Mesodermal cell (in vitro differentiated cells): Measurements from ENCODE around the gene HMGCS2.

ENCODE experiments used
- H3K27ac ChIP-seq: 2 replicates; pipeline ENCODE4 v1.7.0; 2013; ENCODE audit warnings: mild to moderate bottlenecking, low read depth, low read length, moderate library complexity; ENCODE audit not compliant: severe bottlenecking
- H3K36me3 ChIP-seq: 2 replicates; pipeline ENCODE4 v1.7.1; 2013; ENCODE audit warnings: mild to moderate bottlenecking, low read length, moderate library complexity; ENCODE audit not compliant: control insufficient read depth, insufficient read depth
- H3K4me1 ChIP-seq: one replicate; pipeline ENCODE4 v1.7.1; 2013; ENCODE audit warnings: mild to moderate bottlenecking, low read length; ENCODE audit not compliant: insufficient read depth, control insufficient read depth, poor library complexity, severe bottlenecking
- H3K4me3 ChIP-seq: 2 replicates; pipeline ENCODE4 v1.7.0; 2013; ENCODE audit warnings: low read length, control low read depth, mild to moderate bottlenecking; ENCODE audit not compliant: insufficient read depth, poor library complexity, severe bottlenecking; ENCODE audit errors: extremely low read depth
- H3K9me3 ChIP-seq: 2 replicates; pipeline ENCODE4 v1.7.1; 2013; ENCODE audit warnings: mild to moderate bottlenecking, low read length, moderate library complexity; ENCODE audit not compliant: control insufficient read depth
- WGBS, 2 experiments: methylation state at CpG; one replicate each; pipeline ENCODE4 v1.1.5; 2013; ENCODE audit warnings: missing lambda C conversion rate in 2 of 2; ENCODE audit not compliant: insufficient coverage in 2 of 2; 5-methylcytosine and 5-hydroxymethylcytosine counted together

Gene HMGCS2

GRCh38 chr1:119805746-119806145 is 37.0 kb upstream of the HMGCS2 start:
- Histone ChIP-seq H3K4me1 (no peaks in the 10 kb centered on the region), H3K4me3 (no peak overlapping the region), H3K36me3 (no peaks in the 10 kb centered on the region), H3K9me3 (no peaks in the 10 kb centered on the region), H3K27ac (no peak overlapping the region)
- WGBS, 2 experiments: 92 to 93% methylated on average over 7 to 9 of the region's 13 CpGs

DNA sequence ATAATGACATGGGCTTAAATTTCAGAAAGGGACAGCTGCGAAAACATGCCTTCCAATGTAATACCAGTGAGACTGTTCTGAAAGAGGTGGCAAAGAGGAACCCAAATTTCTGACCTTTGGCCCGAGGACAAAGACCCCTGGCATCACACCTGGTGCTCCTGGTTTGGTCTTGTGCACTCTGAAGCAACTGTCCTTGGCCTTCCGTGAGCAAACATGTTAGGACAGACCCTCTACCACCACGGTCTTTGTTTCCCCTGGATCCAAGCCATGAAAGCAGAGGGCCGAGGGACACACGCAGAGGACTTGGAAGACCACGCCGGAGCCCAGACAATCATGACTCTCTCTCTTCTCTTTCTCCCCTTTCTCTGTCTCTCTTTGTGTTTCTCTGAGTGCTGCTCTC is 36.5 kb upstream of the HMGCS2 start:
- Histone ChIP-seq H3K4me1 (no peaks in the 10 kb centered on the region), H3K4me3 (no peak overlapping the region), H3K9me3 (no peaks in the 10 kb centered on the region), H3K36me3 (no peaks in the 10 kb centered on the region), H3K27ac (no peak overlapping the region)
- WGBS, 2 experiments: 93 to 99% methylated on average over 8 of the region's 8 CpGs

- 94 to 95% methylated on average over 13 to 14 of the region's 15 CpGs for WGBS, 2 experiments
Measured at GRCh38 chr1:119799599-119800177, 31.0 kb upstream of the HMGCS2 start.

GRCh38 chr1:119799003-119799402 is 30.3 kb upstream of the HMGCS2 start:
- Histone ChIP-seq H3K4me1 (no peaks in the 10 kb centered on the region), H3K4me3 (no peak overlapping the region), H3K36me3 (no peaks in the 10 kb centered on the region), H3K9me3 (no peaks in the 10 kb centered on the region), H3K27ac (no peak overlapping the region)
- WGBS, 2 experiments: 100% methylated on average over 2 of the region's 4 CpGs; no CpG with 5 or more reads in 1 of the 2 experiments

More at GRCh38 chr1:119799599-119800177, 31.0 kb upstream of the HMGCS2 start:
- H3K36me3 ChIP-seq: no peaks in the 10 kb centered on the region
- no peaks in the 10 kb centered on the region for H3K4me1 ChIP-seq
- no peak overlapping the region for H3K27ac ChIP-seq
- H3K9me3 ChIP-seq: no peaks in the 10 kb centered on the region
- no peak overlapping the region for H3K4me3 ChIP-seq

DNA sequence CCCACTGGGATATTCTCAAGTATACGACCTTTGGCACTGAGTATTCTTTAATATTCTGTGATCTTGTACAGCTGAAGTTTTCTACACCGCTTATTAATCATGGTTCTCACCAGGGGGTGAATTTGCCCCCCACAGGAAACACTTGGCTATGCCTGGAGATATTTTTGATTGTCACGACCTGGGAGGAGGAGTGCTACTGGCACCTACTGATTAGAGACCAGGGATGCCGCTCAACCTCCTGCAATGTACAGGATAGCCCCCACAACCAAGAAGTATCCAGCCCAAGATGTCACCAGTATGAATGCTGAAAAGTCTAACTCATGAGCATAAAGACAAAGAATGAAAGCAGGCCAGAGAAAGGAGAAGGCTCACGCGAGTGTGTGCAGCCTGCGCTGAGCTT is 28.9 kb upstream of the HMGCS2 start:
- Histone ChIP-seq H3K4me3 (no peak overlapping the region), H3K36me3 (no peaks in the 10 kb centered on the region), H3K9me3 (no peaks in the 10 kb centered on the region), H3K27ac (no peak overlapping the region), H3K4me1 (no peaks in the 10 kb centered on the region)
- 89 to 96% methylated on average over 5 to 7 of the region's 7 CpGs for WGBS, 2 experiments

GRCh38 chr1:119797162-119797561 is 28.5 kb upstream of the HMGCS2 start:
- peak overlapping the region; percentile 43 for H3K27ac ChIP-seq
- H3K4me3 ChIP-seq: no peak overlapping the region
- no peaks in the 10 kb centered on the region for H3K4me1 ChIP-seq
- H3K36me3 ChIP-seq: no peaks in the 10 kb centered on the region
- H3K9me3 ChIP-seq: no peaks in the 10 kb centered on the region
- 83% methylated on average over 1 of the region's 1 CpG; no CpG with 5 or more reads in 1 of the 2 experiments for WGBS, 2 experiments

GRCh38 chr1:119795261-119796200 is 26.8 kb upstream of the HMGCS2 start:
- Histone ChIP-seq H3K27ac (peak overlapping the region; percentile 36), H3K4me1 (no peaks in the 10 kb centered on the region), H3K36me3 (no peaks in the 10 kb centered on the region), H3K9me3 (no peaks in the 10 kb centered on the region), H3K4me3 (no peak overlapping the region)
- WGBS, 2 experiments: 88 to 89% methylated on average over 5 to 7 of the region's 9 CpGs

- no peaks in the 10 kb centered on the region for H3K36me3 ChIP-seq
- H3K9me3 ChIP-seq: no peaks in the 10 kb centered on the region
- H3K27ac ChIP-seq: peak overlapping the region; percentile 36
- H3K4me3 ChIP-seq: no peak overlapping the region
- 88 to 100% methylated on average over 2 to 3 of the region's 3 CpGs for WGBS, 2 experiments
- H3K4me1 ChIP-seq: no peaks in the 10 kb centered on the region
Measured at GRCh38 chr1:119794876-119795240, 26.2 kb upstream of the HMGCS2 start.

GRCh38 chr1:119794230-119794875 is 25.6 kb upstream of the HMGCS2 start:
- no peaks in the 10 kb centered on the region for H3K9me3 ChIP-seq
- no peaks in the 10 kb centered on the region for H3K36me3 ChIP-seq
- H3K27ac ChIP-seq: no peak overlapping the region
- H3K4me3 ChIP-seq: no peak overlapping the region
- 83 to 100% methylated on average over 4 to 5 of the region's 8 CpGs for WGBS, 2 experiments
- H3K4me1 ChIP-seq: no peaks in the 10 kb centered on the region

GRCh38 chr1:119791377-119791776 is 22.7 kb upstream of the HMGCS2 start:
- Histone ChIP-seq H3K9me3 (no peaks in the 10 kb centered on the region), H3K27ac (no peak overlapping the region), H3K36me3 (no peaks in the 10 kb centered on the region), H3K4me1 (no peaks in the 10 kb centered on the region), H3K4me3 (no peak overlapping the region)
- no CpG with 5 or more reads among the region's 4 CpGs for WGBS, 2 experiments
